ENCODE data around the gene PDX1. TPM values are rescaled to one million over a fixed set of nuclear protein-coding genes. Genes with fewer than 3 reads are reported as not detected.

The PDX1 gene
- total RNA-seq, 2 donors from 2014 or later: not detected

GRCh38 chr13:27915301-27916207 is 4.2 kb upstream of the PDX1 start:
- WGBS: 51% methylated on average over 10 of the region's 10 CpGs
- intact Hi-C loops (cut with DNase I): no loop called here
- Histone ChIP-seq H3K27me3 (replicated peaks; ENCODE audit: insufficient read depth) (peaks cover 41% of the 10 kb centered on the region), H3K36me3 (no peaks in the 10 kb centered on the region), H3K27ac (no peak overlapping the region), H3K4me3 (no peak overlapping the region), H3K4me1 (replicated peaks) (peaks cover 2% of the 10 kb centered on the region), H3K9me3 (no peaks in the 10 kb centered on the region)
- no peak for TF ChIP-seq POLR2A (IDR thresholded peaks at IDR 0.05)
- no peak for TF ChIP-seq CTCF (IDR thresholded peaks at IDR 0.05)
- no peak for TF ChIP-seq POLR2AphosphoS5 (IDR thresholded peaks at IDR 0.05)
- no peak for DNase-seq (ENCODE audit: low spot score)

- intact Hi-C loops (cut with DNase I): no loop called here
- Histone ChIP-seq H3K36me3 (no peaks in the 10 kb centered on the region), H3K27me3 (replicated peaks; ENCODE audit: insufficient read depth) (peaks cover 53% of the 10 kb centered on the region), H3K9me3 (no peaks in the 10 kb centered on the region), H3K4me3 (no peak overlapping the region), H3K27ac (no peak overlapping the region), H3K4me1 (replicated peaks) (peaks cover 2% of the 10 kb centered on the region)
- TF ChIP-seq POLR2AphosphoS5 (IDR thresholded peaks at IDR 0.05): no peak
- TF ChIP-seq POLR2A (IDR thresholded peaks at IDR 0.05): no peak
- no peak for TF ChIP-seq CTCF (IDR thresholded peaks at IDR 0.05)
- no peak for DNase-seq (ENCODE audit: low spot score)
- WGBS: 6% methylated on average over 48 of the region's 48 CpGs
These were observed 2.5 kb upstream of the PDX1 start for GRCh38 chr13:27917121-27917947.

- TF ChIP-seq CTCF (IDR thresholded peaks at IDR 0.05): no peak
- TF ChIP-seq POLR2AphosphoS5 (IDR thresholded peaks at IDR 0.05): no peak
- TF ChIP-seq POLR2A (IDR thresholded peaks at IDR 0.05): no peak
- intact Hi-C loops (cut with DNase I): no loop called here
- H3K27ac ChIP-seq: no peak overlapping the region
- H3K4me3 ChIP-seq: no peak overlapping the region
- no peak for DNase-seq (ENCODE audit: low spot score)
- peaks cover 2% of the 10 kb centered on the region for H3K4me1 ChIP-seq (replicated peaks)
- WGBS: 10% methylated on average over 46 of the region's 46 CpGs
- no peaks in the 10 kb centered on the region for H3K36me3 ChIP-seq
- no peaks in the 10 kb centered on the region for H3K9me3 ChIP-seq
- peaks cover 62% of the 10 kb centered on the region for H3K27me3 ChIP-seq (replicated peaks; ENCODE audit: insufficient read depth)
These were observed 1.5 kb upstream of the PDX1 start for GRCh38 chr13:27918041-27918917.

GRCh38 chr13:27918918-27919658 is 712 bp upstream of the PDX1 start:
- no peaks in the 10 kb centered on the region for H3K9me3 ChIP-seq
- DNase-seq (ENCODE audit: low spot score): no peak
- no peak overlapping the region for H3K27ac ChIP-seq
- WGBS: 12% methylated on average over 23 of the region's 23 CpGs
- intact Hi-C loops (cut with DNase I): no loop called here
- no peak overlapping the region for H3K4me3 ChIP-seq
- H3K27me3 ChIP-seq (replicated peaks; ENCODE audit: insufficient read depth): peaks cover 66% of the 10 kb centered on the region
- TF ChIP-seq POLR2A (IDR thresholded peaks at IDR 0.05) (no peak), CTCF (IDR thresholded peaks at IDR 0.05) (no peak), POLR2AphosphoS5 (IDR thresholded peaks at IDR 0.05) (no peak)
- H3K36me3 ChIP-seq: no peaks in the 10 kb centered on the region
- H3K4me1 ChIP-seq (replicated peaks): peaks cover 2% of the 10 kb centered on the region
